ENCODE data around the gene FYB1.
A peak's percentile ranks its signal among the peaks of the same experiment; 100 is the strongest.

Gene FYB1

DNA sequence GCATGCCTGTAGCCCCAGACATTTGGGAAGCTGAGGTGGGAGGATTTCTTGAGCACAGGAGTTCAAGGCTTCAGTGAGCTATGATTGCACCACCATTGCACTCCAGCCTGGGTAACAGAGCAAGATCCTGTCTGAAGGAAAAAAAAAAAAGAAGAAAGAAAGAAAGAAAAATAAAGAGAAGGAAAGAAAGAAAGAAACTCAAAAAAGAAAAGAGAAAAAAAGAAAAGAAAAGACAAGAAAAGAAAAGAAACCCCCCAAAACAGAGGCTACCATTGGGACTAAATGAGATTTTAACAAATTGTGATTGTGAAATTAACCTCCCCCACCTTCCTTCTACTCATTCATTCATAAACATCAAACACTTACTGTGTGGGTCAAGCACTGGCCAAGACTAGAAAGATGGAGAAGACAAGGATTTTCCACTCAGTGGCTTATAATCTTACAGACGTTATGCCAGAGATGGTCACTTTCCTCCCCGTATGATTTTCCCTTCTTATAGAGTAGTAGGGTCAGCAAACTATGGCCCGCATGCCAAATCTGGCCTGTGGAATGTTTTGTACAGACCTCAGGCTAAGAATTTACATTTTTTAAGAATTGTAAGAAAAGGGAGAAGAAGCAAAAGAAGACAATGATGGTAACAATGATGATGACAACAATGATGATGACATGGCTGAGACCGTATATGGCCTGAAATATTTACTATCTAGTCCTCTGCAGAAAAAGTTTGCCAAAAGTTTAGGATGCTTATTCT, 1.1 kb upstream of the FYB1 start:
- DNase-seq (ENCODE audit: low read depth), result no peak
- TF ChIP-seq, protein P1, sequence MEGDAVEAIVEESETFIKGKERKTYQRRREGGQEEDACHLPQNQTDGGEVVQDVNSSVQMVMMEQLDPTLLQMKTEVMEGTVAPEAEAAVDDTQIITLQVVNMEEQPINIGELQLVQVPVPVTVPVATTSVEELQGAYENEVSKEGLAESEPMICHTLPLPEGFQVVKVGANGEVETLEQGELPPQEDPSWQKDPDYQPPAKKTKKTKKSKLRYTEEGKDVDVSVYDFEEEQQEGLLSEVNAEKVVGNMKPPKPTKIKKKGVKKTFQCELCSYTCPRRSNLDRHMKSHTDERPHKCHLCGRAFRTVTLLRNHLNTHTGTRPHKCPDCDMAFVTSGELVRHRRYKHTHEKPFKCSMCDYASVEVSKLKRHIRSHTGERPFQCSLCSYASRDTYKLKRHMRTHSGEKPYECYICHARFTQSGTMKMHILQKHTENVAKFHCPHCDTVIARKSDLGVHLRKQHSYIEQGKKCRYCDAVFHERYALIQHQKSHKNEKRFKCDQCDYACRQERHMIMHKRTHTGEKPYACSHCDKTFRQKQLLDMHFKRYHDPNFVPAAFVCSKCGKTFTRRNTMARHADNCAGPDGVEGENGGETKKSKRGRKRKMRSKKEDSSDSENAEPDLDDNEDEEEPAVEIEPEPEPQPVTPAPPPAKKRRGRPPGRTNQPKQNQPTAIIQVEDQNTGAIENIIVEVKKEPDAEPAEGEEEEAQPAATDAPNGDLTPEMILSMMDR (IDR thresholded peaks at IDR 0.05; ENCODE audit: insufficient read depth, low read depth, low read length, missing control alignments), result no peak
- H3K4me3 ChIP-seq (ENCODE audit: low read depth, low read length), result no peak overlapping the region

DNA sequence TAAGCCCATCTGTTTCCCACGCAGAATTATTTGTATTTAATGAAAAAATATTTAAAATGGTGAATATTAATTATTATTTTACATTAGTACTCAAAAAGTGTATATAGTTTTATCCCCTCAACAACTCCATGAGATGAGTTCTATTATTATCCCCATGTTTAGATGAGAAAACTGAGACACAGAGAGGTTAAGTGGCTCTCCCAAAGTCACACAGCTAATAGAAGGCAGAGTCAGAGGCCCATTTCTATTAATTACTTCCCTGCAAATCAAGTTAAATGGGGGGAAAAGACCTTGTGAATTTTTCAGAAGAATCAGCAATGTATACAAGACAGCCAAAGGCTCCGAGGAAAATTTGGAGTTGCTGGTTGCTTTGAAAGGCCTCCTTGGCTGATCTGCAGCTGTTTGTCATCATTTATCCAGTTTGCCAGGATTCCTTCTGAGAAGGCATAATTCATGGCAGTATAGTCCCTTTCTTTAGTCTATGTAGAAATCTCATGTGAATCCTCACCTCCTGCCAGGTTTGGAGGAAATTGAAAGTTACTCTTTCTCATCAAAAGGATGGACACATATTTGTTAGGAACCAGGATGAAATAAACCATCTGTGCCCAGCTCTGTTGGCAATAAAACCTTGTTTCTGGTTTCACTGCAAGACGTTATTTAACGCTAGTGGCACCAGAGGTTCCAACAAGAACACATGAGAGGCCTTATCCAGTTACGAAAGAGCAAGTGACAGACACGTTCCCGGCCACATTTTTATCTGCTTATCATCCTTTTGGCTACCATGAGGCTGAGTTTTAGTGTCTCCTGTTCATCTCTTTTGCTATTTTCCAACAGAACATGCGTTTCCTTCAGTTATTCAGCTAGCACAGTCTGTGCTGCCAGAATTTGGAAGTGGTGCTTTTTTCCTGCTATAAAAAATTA, 621 bp downstream of the FYB1 start:
- TF ChIP-seq, protein P1 (IDR thresholded peaks at IDR 0.05; ENCODE audit: insufficient read depth, low read depth, low read length, missing control alignments), result no peak
- no peak overlapping the region for H3K4me3 ChIP-seq (ENCODE audit: low read depth, low read length)
- no peak for DNase-seq (ENCODE audit: low read depth)

DNA sequence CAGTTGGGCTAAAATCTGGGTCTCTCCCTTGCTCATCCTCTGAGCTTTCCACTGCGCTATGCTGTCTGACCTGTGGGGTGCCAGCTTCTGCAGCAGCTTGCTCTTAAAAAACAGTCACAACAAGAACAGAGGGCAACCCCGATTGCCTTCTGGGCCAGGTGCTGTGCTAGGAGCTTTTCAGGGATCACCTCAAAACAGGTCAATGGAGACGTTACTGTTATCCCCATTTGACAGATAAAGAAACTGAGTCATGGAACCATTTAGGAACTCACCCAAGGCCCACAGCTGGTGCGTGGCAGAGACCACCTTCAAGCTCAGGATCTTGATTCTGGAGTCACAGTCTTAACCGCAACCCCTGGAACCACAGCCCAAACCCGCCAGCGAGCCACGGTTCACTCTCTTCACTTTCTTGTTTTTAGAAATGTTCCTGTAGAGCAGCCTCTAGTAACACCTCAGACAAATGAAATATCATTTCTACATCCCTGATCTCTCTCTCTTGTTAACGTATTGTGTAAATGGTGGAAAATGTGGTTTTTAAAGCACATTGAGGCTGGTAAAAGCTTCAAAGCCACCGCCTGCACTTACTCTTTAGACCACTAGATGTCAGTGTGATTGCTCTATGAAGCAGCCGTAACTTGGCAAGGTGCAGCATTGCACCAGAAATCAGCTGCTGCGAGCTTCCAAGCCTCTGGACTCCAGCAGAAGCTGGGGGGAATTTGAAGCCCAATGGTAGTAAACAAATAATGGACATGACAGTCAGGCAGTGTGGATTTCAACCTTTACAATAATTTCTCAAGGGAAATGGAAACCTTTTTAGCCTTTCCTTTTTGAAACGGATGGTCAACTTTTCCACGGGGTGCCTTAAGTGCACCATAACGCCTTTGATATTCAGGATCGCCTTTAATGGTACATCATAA, 1.7 kb downstream of the FYB1 start:
- DNase-seq (ENCODE audit: low read depth), result peak; percentile 81
- TF ChIP-seq, protein P1 (IDR thresholded peaks at IDR 0.05; ENCODE audit: insufficient read depth, low read depth, low read length, missing control alignments), result peak; percentile 87
- no peak overlapping the region for H3K4me3 ChIP-seq (ENCODE audit: low read depth, low read length)

DNA sequence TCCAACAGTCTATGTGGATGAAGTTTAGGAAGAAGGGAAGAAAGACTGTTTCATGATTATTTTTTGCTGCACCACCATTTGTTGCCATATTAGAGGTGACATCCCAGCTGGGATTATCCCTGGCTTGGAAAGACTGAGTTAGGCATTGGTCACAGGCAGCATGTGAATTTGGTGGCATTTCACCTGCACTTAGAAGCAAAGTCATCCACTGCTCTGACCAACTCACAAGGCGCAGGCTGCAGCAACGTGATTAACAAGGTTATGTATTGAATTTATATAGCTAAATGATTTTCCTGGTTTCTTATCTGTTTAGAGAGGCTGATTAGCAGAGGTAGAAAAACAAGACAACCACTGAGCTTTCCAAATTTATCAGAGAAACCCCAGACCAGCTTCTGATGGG, 2.7 kb downstream of the FYB1 start:
- no peak overlapping the region for H3K4me3 ChIP-seq (ENCODE audit: low read depth, low read length)
- TF ChIP-seq, protein P1 (IDR thresholded peaks at IDR 0.05; ENCODE audit: insufficient read depth, low read depth, low read length, missing control alignments), result no peak
- no peak for DNase-seq (ENCODE audit: low read depth)

DNA sequence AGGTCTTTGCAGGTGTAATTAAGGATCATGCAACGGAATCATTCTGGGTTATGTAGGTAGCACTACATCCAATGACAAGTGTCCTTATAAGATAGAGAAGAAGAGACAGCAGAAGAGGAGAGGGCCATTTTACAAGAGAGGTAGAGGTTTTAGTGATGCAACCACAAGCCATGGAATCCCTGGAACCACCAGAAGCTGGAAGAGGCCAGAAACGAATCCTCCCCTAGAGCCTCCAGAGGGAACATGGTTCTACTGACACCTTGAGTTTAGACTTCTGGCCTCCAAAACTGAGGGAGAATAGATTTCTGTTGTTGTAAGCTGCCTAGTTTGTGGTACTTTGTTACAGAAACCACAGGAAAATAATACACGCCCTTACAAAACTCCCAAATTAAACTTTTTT, 3.5 kb downstream of the FYB1 start:
- TF ChIP-seq, protein P1 (IDR thresholded peaks at IDR 0.05; ENCODE audit: insufficient read depth, low read depth, low read length, missing control alignments), result no peak
- no peak for DNase-seq (ENCODE audit: low read depth)
- no peak overlapping the region for H3K4me3 ChIP-seq (ENCODE audit: low read depth, low read length)

DNA sequence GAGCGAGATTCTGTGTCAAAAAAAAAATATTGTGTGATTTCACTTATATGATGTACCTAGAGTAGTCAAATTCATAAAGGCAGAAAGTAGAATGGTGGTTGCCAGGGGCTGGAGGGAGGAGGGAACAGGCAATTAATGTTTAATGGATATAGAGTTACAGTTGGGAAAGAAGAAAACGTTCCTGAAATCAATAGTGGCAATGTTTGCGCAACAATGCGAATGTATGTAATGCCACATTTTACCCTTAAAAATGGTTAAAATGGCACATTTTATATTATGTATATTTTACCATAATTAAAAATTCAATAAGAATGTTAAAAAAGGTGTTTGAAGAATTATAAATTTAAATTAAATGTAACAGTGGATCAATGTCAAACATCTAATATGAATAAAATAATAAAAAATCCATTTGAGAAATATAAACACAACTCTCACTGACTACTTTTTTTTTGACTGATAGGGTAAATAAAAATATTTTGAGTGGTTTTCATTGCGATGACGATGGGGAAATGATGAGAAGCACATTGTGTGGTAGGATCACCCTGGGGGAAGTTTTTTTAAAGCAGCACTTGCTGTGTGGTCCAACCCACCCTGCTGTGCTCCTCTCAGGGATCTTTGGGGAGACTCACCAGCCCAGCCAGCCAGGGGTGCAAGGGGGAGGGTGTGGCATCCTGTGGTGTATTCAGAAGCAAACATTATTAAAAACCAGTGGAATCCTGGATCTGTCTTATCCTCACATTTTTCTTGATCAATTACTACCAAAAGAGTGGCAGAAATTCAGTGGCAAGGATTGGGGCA, 4.3 kb downstream of the FYB1 start:
- no peak for DNase-seq (ENCODE audit: low read depth)
- no peak overlapping the region for H3K4me3 ChIP-seq (ENCODE audit: low read depth, low read length)
- TF ChIP-seq, protein P1 (IDR thresholded peaks at IDR 0.05; ENCODE audit: insufficient read depth, low read depth, low read length, missing control alignments), result no peak

Measured in GM12865 (cell line).